NK-92 treated with Interleukin-12 subunit alpha and Interleukin-12 subunit beta, amount 100 ng/mL, for 24 hours (cell line): Measurements from ENCODE around the gene OR5K1.

Experiments
- DNase-seq: peaks from one replicate; lab custom pipeline; 2025; lab: John Stamatoyannopoulos, UW

OR5K1 gene

DNA sequence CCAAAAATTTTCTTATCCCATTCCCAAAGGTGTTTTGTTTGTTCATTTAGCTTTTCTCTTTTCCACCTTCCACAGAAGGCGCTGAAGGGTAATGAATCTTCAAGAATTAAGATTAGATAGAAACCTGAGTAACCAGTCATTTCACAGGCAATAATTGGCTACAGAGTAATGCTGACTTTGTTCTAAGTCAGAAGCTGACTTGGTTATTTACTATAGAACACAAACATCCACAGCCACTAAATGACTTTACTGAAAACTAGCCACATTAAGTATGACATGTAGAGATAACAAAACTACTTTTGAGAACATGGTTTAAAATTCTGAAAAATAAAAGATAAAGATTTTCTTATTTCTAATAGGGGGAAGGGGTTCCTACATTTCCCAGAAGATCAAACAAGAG lies 51.9 kb downstream of the OR5K1 start:
- DNase-seq, result no peak

DNA sequence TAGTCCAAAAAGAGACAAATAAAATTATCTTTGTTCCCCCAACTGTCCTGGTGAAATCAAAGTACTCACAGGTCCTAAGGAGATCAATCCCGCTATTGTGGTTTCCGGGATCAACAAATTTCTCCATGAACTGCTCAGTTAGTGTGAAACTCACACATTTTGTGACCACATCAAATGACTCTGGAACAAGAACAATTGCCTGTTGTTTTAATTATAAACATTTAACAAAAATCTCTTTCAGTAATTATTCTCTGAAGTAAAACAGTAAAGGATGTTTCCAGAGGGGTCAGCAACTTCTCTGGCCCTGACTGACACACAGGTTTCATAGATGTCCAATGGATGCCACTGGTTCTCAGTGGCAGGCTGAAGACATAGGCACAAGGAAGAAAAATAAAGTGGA lies 55.8 kb downstream of the OR5K1 start:
- no peak for DNase-seq

DNA sequence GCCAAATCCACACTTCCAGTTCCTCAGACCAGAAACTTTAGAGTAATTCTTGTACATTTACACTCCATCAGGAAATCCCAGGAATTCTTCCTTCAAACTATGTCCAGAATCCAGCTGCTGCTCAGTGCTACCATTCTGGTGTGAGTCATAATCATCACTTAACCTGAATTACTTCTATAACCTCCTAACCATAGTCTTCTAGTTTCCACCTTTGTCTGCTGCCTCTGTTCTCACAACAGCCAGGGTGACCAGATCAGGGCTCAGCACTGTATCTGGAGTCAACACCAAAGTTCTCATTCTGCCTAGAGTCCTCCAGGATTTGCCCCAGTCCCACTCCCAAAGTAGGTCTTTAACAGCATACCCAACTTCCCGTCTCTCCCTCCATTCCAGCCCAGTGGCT lies 56.4 kb downstream of the OR5K1 start:
- no peak for DNase-seq

DNA sequence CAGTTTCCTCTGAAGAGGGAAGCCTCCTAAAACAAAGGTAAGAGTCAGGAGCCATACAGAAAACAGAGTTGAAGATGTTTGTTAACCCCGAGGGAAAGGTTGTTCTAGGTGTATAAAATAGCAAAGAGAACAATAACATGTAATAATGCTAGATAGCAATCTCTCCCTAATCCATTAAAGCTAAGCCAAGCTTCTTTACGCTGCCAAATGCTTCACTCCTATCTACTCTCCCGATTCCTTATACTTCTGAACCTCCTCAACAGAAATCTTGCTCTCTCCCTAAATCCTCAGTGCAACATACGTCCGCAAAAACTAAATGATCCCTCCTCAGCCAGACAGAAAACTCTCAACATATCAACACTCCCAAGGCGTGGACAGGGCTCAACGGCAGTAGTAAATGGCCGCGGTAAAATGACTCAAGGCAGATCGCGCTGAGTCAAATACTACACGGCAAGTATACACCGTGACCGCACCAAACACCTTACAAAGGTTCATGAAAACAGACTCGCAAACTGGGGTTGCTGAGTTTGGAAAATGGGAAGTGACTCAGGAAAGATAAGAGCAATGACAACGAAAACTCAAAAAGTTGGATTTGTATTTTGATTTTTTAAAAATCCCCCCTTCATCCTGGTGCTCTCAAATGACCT lies 59.0 kb downstream of the OR5K1 start:
- DNase-seq, result peak; percentile 46
